ENCODE data around the gene ELMO1. TPM values are rescaled to one million over a fixed set of nuclear protein-coding genes. Genes with fewer than 3 reads are reported as not detected.
A peak's percentile ranks its signal among the peaks of the same experiment; 100 is the strongest.

Gene ELMO1
- total and polyA plus RNA-seq, 2 experiments from 2014 or later = 6.5 to 24.9 TPM

DNA sequence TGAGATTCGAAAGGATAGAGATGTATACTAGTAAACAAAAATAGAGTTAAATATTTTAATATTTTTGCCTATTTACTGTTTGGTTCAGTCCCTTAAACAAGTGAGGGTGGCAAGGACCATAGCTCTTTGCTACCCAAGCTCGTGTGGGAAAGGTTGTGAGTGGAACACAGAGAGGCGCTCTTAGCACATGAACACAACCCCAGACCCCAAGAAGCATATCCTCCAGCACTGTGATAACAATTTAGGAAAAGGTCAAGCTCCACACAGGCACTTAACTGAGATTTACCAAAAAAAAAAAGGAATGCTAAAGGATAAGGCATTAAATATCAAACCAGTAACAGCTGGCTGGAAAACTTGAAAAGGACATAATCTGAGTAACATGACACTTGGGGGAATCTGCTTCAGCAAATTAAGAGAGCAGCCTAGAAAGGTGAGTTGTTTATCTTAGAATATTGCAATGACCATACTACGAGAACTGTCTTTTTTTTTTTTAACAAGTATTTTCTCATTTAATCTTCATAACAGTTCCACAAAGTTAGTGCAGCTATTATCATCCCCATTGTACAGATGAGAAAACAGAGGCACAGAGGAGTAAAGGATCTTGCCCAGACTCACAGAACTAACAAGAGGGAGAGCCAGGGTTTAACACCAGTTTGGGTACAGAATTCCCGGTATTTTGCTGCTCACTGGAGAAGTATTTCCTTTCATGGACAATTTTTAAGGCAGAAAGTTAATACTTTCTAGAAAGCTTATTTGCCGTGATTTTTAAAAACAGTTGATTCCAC lies 420.9 kb downstream of the ELMO1 start:
- Mint-ChIP-seq H3K4me1 (peaks cover 17% of the 10 kb centered on the region), H3K27me3 (ENCODE audit: insufficient read depth, low read depth, poor library complexity) (peaks cover 5% of the 10 kb centered on the region), H3K9me3 (no peaks in the 10 kb centered on the region; the same call in 2 of the 3 replicates), H3K36me3 (ENCODE audit: low read depth) (no peaks in the 10 kb centered on the region), H3K27ac (no peak overlapping the region), H3K4me3 (no peak overlapping the region)
- ATAC-seq (peak; percentile 58), DNase-seq (ENCODE audit: low spot score) (peak; percentile 14)
- Histone ChIP-seq H3K9me2 (ENCODE audit: insufficient read depth) (peaks cover 11% of the 10 kb centered on the region; the same call in 1 of the 2 replicates), H4K20me1 (replicated peaks; ENCODE audit: insufficient read depth) (no peaks in the 10 kb centered on the region), H3K4me3 (no peak overlapping the region), H3K4me2 (no peak overlapping the region), H2AFZ (no peak overlapping the region), H3K4me1 (ENCODE audit: insufficient read depth) (no peaks in the 10 kb centered on the region; the same call in 1 of the 2 replicates), H3F3A (replicated peaks; ENCODE audit: low read depth) (no peaks in the 10 kb centered on the region), H3K27me3 (ENCODE audit: insufficient read depth) (no peaks in the 10 kb centered on the region), H3K27ac (ENCODE audit: low read depth) (no peak overlapping the region), H3K79me2 (replicated peaks; ENCODE audit: insufficient read depth) (no peaks in the 10 kb centered on the region), H3K36me3 (ENCODE audit: insufficient read depth) (no peaks in the 10 kb centered on the region)
- TF ChIP-seq, protein P1, sequence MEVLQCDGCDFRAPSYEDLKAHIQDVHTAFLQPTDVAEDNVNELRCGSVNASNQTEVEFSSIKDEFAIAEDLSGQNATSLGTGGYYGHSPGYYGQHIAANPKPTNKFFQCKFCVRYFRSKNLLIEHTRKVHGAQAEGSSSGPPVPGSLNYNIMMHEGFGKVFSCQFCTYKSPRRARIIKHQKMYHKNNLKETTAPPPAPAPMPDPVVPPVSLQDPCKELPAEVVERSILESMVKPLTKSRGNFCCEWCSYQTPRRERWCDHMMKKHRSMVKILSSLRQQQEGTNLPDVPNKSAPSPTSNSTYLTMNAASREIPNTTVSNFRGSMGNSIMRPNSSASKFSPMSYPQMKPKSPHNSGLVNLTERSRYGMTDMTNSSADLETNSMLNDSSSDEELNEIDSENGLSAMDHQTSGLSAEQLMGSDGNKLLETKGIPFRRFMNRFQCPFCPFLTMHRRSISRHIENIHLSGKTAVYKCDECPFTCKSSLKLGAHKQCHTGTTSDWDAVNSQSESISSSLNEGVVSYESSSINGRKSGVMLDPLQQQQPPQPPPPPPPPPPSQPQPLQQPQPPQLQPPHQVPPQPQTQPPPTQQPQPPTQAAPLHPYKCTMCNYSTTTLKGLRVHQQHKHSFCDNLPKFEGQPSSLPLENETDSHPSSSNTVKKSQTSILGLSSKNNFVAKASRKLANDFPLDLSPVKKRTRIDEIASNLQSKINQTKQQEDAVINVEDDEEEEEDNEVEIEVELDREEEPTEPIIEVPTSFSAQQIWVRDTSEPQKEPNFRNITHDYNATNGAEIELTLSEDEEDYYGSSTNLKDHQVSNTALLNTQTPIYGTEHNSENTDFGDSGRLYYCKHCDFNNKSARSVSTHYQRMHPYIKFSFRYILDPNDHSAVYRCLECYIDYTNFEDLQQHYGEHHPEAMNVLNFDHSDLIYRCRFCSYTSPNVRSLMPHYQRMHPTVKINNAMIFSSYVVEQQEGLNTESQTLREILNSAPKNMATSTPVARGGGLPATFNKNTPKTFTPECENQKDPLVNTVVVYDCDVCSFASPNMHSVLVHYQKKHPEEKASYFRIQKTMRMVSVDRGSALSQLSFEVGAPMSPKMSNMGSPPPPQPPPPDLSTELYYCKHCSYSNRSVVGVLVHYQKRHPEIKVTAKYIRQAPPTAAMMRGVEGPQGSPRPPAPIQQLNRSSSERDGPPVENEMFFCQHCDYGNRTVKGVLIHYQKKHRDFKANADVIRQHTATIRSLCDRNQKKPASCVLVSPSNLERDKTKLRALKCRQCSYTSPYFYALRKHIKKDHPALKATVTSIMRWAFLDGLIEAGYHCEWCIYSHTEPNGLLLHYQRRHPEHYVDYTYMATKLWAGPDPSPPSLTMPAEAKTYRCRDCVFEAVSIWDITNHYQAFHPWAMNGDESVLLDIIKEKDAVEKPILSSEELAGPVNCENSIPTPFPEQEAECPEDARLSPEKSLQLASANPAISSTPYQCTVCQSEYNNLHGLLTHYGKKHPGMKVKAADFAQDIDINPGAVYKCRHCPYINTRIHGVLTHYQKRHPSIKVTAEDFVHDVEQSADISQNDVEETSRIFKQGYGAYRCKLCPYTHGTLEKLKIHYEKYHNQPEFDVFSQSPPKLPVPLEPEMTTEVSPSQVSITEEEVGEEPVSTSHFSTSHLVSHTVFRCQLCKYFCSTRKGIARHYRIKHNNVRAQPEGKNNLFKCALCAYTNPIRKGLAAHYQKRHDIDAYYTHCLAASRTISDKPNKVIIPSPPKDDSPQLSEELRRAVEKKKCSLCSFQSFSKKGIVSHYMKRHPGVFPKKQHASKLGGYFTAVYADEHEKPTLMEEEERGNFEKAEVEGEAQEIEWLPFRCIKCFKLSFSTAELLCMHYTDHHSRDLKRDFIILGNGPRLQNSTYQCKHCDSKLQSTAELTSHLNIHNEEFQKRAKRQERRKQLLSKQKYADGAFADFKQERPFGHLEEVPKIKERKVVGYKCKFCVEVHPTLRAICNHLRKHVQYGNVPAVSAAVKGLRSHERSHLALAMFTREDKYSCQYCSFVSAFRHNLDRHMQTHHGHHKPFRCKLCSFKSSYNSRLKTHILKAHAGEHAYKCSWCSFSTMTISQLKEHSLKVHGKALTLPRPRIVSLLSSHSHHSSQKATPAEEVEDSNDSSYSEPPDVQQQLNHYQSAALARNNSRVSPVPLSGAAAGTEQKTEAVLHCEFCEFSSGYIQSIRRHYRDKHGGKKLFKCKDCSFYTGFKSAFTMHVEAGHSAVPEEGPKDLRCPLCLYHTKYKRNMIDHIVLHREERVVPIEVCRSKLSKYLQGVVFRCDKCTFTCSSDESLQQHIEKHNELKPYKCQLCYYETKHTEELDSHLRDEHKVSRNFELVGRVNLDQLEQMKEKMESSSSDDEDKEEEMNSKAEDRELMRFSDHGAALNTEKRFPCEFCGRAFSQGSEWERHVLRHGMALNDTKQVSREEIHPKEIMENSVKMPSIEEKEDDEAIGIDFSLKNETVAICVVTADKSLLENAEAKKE (CRISPR knock-in tag; IDR thresholded peaks at IDR 0.05) = no peak
- TF ChIP-seq JUNB (IDR thresholded peaks at IDR 0.05; ENCODE audit: unreplicated experiment) (no peak), NANOG (IDR thresholded peaks at IDR 0.05; ENCODE audit: borderline replicate concordance) (no peak), ZNF331 (CRISPR knock-in tag; IDR thresholded peaks at IDR 0.05; ENCODE audit: low read depth) (no peak), EZH2phosphoT487 (IDR thresholded peaks at IDR 0.05; ENCODE audit: unreplicated experiment) (no peak), STAT1 (IDR thresholded peaks at IDR 0.05; ENCODE audit: unreplicated experiment) (no peak)
- TF ChIP-seq, protein P2, sequence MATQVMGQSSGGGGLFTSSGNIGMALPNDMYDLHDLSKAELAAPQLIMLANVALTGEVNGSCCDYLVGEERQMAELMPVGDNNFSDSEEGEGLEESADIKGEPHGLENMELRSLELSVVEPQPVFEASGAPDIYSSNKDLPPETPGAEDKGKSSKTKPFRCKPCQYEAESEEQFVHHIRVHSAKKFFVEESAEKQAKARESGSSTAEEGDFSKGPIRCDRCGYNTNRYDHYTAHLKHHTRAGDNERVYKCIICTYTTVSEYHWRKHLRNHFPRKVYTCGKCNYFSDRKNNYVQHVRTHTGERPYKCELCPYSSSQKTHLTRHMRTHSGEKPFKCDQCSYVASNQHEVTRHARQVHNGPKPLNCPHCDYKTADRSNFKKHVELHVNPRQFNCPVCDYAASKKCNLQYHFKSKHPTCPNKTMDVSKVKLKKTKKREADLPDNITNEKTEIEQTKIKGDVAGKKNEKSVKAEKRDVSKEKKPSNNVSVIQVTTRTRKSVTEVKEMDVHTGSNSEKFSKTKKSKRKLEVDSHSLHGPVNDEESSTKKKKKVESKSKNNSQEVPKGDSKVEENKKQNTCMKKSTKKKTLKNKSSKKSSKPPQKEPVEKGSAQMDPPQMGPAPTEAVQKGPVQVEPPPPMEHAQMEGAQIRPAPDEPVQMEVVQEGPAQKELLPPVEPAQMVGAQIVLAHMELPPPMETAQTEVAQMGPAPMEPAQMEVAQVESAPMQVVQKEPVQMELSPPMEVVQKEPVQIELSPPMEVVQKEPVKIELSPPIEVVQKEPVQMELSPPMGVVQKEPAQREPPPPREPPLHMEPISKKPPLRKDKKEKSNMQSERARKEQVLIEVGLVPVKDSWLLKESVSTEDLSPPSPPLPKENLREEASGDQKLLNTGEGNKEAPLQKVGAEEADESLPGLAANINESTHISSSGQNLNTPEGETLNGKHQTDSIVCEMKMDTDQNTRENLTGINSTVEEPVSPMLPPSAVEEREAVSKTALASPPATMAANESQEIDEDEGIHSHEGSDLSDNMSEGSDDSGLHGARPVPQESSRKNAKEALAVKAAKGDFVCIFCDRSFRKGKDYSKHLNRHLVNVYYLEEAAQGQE (IDR thresholded peaks at IDR 0.05; ENCODE audit: unreplicated experiment) = no peak
- TF ChIP-seq, protein P3, sequence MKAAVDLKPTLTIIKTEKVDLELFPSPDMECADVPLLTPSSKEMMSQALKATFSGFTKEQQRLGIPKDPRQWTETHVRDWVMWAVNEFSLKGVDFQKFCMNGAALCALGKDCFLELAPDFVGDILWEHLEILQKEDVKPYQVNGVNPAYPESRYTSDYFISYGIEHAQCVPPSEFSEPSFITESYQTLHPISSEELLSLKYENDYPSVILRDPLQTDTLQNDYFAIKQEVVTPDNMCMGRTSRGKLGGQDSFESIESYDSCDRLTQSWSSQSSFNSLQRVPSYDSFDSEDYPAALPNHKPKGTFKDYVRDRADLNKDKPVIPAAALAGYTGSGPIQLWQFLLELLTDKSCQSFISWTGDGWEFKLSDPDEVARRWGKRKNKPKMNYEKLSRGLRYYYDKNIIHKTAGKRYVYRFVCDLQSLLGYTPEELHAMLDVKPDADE (IDR thresholded peaks at IDR 0.05) = no peak
- TF ChIP-seq, protein P4, sequence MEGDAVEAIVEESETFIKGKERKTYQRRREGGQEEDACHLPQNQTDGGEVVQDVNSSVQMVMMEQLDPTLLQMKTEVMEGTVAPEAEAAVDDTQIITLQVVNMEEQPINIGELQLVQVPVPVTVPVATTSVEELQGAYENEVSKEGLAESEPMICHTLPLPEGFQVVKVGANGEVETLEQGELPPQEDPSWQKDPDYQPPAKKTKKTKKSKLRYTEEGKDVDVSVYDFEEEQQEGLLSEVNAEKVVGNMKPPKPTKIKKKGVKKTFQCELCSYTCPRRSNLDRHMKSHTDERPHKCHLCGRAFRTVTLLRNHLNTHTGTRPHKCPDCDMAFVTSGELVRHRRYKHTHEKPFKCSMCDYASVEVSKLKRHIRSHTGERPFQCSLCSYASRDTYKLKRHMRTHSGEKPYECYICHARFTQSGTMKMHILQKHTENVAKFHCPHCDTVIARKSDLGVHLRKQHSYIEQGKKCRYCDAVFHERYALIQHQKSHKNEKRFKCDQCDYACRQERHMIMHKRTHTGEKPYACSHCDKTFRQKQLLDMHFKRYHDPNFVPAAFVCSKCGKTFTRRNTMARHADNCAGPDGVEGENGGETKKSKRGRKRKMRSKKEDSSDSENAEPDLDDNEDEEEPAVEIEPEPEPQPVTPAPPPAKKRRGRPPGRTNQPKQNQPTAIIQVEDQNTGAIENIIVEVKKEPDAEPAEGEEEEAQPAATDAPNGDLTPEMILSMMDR (conservative IDR thresholded peaks at IDR 0.05; ENCODE audit: low read depth in 2 of 2) = peak in 1 of 2 experiments; percentile 62; a peak in 2 of 4 replicates

All from GM23338 (cell line).